Measurements from ENCODE around the gene PPP1R9B. TPM values are rescaled to one million over a fixed set of nuclear protein-coding genes. Genes with fewer than 3 reads are reported as not detected.

Gene PPP1R9B
- total and polyA plus RNA-seq, 2 of the 8 experiments (the other 6 are each of a cell fraction or from before 2014, with no cell fraction given) = 5.2 to 13.1 TPM

- TF ChIP-seq KDM4A (IDR thresholded peaks at IDR 0.05; ENCODE audit: low read depth, low read length, severe bottlenecking) (no peak), SIN3A (conservative IDR thresholded peaks at IDR 0.05 in 1 of 2, IDR thresholded peaks at IDR 0.05 in 1 of 2; ENCODE audit: low read depth in 1 of 2, low read length in 2 of 2) (no peak), EP300 (IDR thresholded peaks at IDR 0.05; ENCODE audit: borderline replicate concordance in 1 of 2, low read depth in 2 of 2, low read length in 2 of 2) (no peak)
Measured at GRCh38 chr17:50134206-50135110, 16.0 kb downstream of the PPP1R9B start (continued).
